Smooth muscle cell (in vitro differentiated cells): Measurements from ENCODE around the gene LMAN2L. TPM values are rescaled to one million over a fixed set of nuclear protein-coding genes. Genes with fewer than 3 reads are reported as not detected.

Source experiments
- DNase-seq: peaks from one replicate; lab custom pipeline; 2025; ENCODE audit not compliant: unreplicated experiment; lab: John Stamatoyannopoulos, UW
- H2AFZ ChIP-seq: fragments of 200-600 bp; sonication (generic); 2 replicates; pipeline ENCODE4 v1.6.0; 2016; ENCODE audit warnings: antibody characterized with exemption, low read depth, mild to moderate bottlenecking
- H3F3A ChIP-seq: fragments of 200-600 bp; sonication (generic); 2 replicates; pipeline ENCODE4 v1.6.0; 2017; ENCODE audit warnings: antibody characterized with exemption, low read depth
- H3K27ac ChIP-seq: fragments of 200-600 bp; sonication (generic); 2 replicates; pipeline ENCODE4 v1.5.1; 2016; ENCODE audit warnings: low read depth, mild to moderate bottlenecking
- H3K27me3 ChIP-seq: fragments of 200-600 bp; sonication (generic); 2 replicates; pipeline ENCODE4 v1.6.1; 2016; ENCODE audit warnings: low read depth, mild to moderate bottlenecking
- H3K36me3 ChIP-seq: fragments of 200-600 bp; sonication (generic); 2 replicates; pipeline ENCODE4 v1.5.1; 2016; ENCODE audit warnings: low read depth
- H3K4me1 ChIP-seq: fragments of 200-600 bp; sonication (generic); 2 replicates; pipeline ENCODE4 v1.5.1; 2016; ENCODE audit warnings: low read depth
- H3K4me2 ChIP-seq: fragments of 200-600 bp; sonication (generic); 2 replicates; pipeline ENCODE4 v1.6.0; 2016; ENCODE audit warnings: mild to moderate bottlenecking
- H3K4me3 ChIP-seq: fragments of 200-600 bp; sonication (generic); 2 replicates; pipeline ENCODE4 v1.5.1; 2016; ENCODE audit warnings: mild to moderate bottlenecking
- H3K79me2 ChIP-seq: fragments of 200-600 bp; sonication (generic); 2 replicates; pipeline ENCODE4 v1.6.0; 2016; ENCODE audit warnings: low read depth, mild to moderate bottlenecking
- H3K9ac ChIP-seq: fragments of 200-600 bp; sonication (generic); 2 replicates; pipeline ENCODE4 v1.6.0; 2016; ENCODE audit warnings: low read depth
- H3K9me3 ChIP-seq: fragments of 200-600 bp; sonication (generic); replicated peaks from 2 replicates; pipeline ENCODE4 v1.5.1; 2016; ENCODE audit warnings: low read depth
- H4K20me1 ChIP-seq: fragments of 200-600 bp; sonication (generic); 2 replicates; pipeline ENCODE4 v1.6.0; 2016; ENCODE audit warnings: low read depth
- WGBS: methylation state at CpG from one replicate; pipeline ENCODE4 v1.1.7; 2016; ENCODE audit warnings: low lambda C conversion rate; 5-methylcytosine and 5-hydroxymethylcytosine counted together
- polyA plus RNA-seq: library from polyadenylated mRNA; unstranded; fragments of >200 nt; fragmentation: Nextera tagmentation; extraction: Ambion mirVana; gene quantifications from 2 replicates; pipeline ENCODE4 v1.2.1, GENCODE V29; 2016
- total RNA-seq: library from RNA; depleted of rRNA; stranded (reverse); fragments of >200 nt; gene quantifications from 2 replicates; pipeline ENCODE4 v1.2.3, GENCODE V29; 2014
- TF ChIP-seq, protein P1 (sequence below): fragments of 200-600 bp; sonication (generic); IDR thresholded peaks from 2 replicates; pipeline ENCODE4 v1.5.1; 2017; ENCODE audit warnings: borderline replicate concordance, mild to moderate bottlenecking, antibody characterized with exemption; ENCODE audit not compliant: insufficient read depth, poor library complexity, severe bottlenecking

LMAN2L gene
- total and polyA plus RNA-seq, 2 experiments from 2014 or later = 26.2 to 32.9 TPM

DNA sequence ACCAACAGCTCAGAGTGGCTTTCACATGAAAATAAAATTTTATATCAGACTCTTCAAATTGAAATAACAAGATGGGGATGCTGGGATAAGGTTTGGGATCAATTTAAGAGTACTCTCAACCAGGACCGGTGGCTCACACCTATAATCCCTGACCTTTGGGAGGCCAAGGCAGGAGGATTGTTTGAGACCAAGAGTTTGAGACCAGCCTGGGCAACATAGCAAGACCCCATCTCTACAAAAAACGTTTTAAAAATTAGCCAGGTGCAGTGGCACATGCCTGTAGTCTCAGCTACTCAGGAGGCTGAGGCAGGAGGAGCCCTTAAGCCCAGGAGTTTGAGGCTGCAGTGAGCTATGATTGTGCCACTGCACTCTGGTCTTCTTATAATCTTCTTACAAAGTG, 2.6 kb downstream of the LMAN2L start:
- Histone ChIP-seq H2AFZ (no peak overlapping the region), H3K4me1 (peaks cover 9% of the 10 kb centered on the region), H3K4me3 (no peak overlapping the region), H3K27me3 (no peaks in the 10 kb centered on the region), H3K4me2 (no peak overlapping the region), H3K9me3 (no peaks in the 10 kb centered on the region), H3K79me2 (peaks cover 23% of the 10 kb centered on the region), H3K9ac (no peak overlapping the region), H3K27ac (no peak overlapping the region), H4K20me1 (peaks cover 7% of the 10 kb centered on the region), H3K36me3 (no peaks in the 10 kb centered on the region), H3F3A (no peaks in the 10 kb centered on the region)
- TF ChIP-seq, protein P1, sequence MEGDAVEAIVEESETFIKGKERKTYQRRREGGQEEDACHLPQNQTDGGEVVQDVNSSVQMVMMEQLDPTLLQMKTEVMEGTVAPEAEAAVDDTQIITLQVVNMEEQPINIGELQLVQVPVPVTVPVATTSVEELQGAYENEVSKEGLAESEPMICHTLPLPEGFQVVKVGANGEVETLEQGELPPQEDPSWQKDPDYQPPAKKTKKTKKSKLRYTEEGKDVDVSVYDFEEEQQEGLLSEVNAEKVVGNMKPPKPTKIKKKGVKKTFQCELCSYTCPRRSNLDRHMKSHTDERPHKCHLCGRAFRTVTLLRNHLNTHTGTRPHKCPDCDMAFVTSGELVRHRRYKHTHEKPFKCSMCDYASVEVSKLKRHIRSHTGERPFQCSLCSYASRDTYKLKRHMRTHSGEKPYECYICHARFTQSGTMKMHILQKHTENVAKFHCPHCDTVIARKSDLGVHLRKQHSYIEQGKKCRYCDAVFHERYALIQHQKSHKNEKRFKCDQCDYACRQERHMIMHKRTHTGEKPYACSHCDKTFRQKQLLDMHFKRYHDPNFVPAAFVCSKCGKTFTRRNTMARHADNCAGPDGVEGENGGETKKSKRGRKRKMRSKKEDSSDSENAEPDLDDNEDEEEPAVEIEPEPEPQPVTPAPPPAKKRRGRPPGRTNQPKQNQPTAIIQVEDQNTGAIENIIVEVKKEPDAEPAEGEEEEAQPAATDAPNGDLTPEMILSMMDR = no peak
- WGBS = 81% methylated on average over 2 of the region's 2 CpGs
- DNase-seq = no peak

DNA sequence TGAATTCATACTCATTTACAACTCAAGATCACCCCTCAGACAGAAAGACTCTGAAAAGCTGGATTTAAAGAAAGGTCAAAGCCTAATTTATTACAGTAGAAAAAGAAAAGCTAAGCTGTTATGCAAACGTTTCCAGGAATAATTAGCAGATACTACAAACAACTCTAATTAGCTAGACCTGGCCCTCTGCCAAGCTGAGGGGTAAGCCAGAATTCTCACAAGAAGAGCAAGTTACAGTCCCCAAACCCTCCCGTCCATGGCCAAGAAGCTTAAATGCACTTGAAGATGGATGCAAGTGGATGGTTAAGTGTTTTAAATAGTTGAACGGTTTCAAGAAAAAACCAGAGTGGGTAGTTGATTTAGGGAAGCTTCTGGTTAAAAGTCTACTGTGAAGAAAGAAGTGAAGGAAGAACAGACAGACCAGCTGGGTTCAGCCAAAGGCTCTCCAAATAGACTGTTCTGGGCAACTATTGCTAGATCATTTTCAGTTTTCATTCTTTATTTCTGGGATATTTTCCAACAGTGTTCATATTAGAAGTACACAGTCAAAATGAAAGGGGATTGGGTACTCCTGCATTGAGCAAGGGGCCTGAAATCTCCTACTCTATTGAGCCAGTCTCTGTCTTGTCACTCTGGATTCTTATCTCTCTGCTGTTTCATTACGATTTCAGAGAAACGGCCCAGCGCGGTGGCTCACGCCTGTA, 4.8 kb downstream of the LMAN2L start:
- no peaks in the 10 kb centered on the region for H3F3A ChIP-seq
- H3K36me3 ChIP-seq = no peaks in the 10 kb centered on the region
- peaks cover 23% of the 10 kb centered on the region for H3K79me2 ChIP-seq
- H2AFZ ChIP-seq = no peak overlapping the region
- H3K27ac ChIP-seq = no peak overlapping the region
- H3K9me3 ChIP-seq = no peaks in the 10 kb centered on the region
- peaks cover 7% of the 10 kb centered on the region for H4K20me1 ChIP-seq
- H3K4me2 ChIP-seq = no peak overlapping the region
- 85% methylated on average over 8 of the region's 8 CpGs for WGBS
- H3K27me3 ChIP-seq = no peaks in the 10 kb centered on the region
- H3K4me1 ChIP-seq = peaks cover 5% of the 10 kb centered on the region
- TF ChIP-seq, protein P1 = no peak
- DNase-seq = no peak
- no peak overlapping the region for H3K4me3 ChIP-seq
- no peak overlapping the region for H3K9ac ChIP-seq

DNA sequence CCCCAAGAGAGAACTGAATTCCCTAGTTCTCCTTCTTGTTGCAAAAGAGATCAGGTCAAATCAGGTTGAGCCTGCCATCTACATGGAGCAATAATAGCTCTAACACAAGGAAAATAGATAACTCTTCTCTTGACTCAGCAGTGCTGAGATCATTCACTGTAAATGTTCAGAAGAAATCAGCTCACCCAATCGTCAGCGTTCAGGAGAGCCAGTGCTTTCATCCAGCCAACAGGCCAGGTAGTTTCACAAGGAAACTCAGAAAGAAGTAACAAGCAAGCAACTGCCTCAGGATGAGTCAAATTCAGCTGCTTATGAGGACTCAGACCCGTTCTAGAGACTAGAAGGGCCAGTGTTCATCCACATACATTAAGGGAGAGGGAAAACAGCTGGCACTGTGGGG, 5.9 kb downstream of the LMAN2L start:
- H3K4me3 ChIP-seq = no peak overlapping the region
- no peak overlapping the region for H2AFZ ChIP-seq
- no peak overlapping the region for H3K27ac ChIP-seq
- H3K79me2 ChIP-seq = peaks cover 21% of the 10 kb centered on the region
- H3K27me3 ChIP-seq = no peaks in the 10 kb centered on the region
- no peak for DNase-seq
- peaks cover 7% of the 10 kb centered on the region for H4K20me1 ChIP-seq
- WGBS = 94% methylated on average over 3 of the region's 3 CpGs
- H3K36me3 ChIP-seq = no peaks in the 10 kb centered on the region
- TF ChIP-seq, protein P1 = no peak
- no peaks in the 10 kb centered on the region for H3K9me3 ChIP-seq
- H3K9ac ChIP-seq = no peak overlapping the region
- H3K4me2 ChIP-seq = no peak overlapping the region
- no peaks in the 10 kb centered on the region for H3F3A ChIP-seq
- peaks cover 2% of the 10 kb centered on the region for H3K4me1 ChIP-seq

- Histone ChIP-seq H4K20me1 (peaks cover 7% of the 10 kb centered on the region), H3K9ac (no peak overlapping the region), H3K4me3 (no peak overlapping the region), H3K27me3 (no peaks in the 10 kb centered on the region), H3K4me2 (no peak overlapping the region), H3F3A (no peaks in the 10 kb centered on the region), H3K4me1 (no peaks in the 10 kb centered on the region), H3K79me2 (no peaks in the 10 kb centered on the region), H3K36me3 (no peaks in the 10 kb centered on the region), H3K27ac (peak overlapping the region; percentile 10), H2AFZ (no peak overlapping the region), H3K9me3 (no peaks in the 10 kb centered on the region)
- TF ChIP-seq, protein P1 = no peak
- 61% methylated on average over 2 of the region's 2 CpGs for WGBS
- DNase-seq = no peak
Measured at GRCh38 chr2:96730212-96730611, 9.7 kb downstream of the LMAN2L start.
